HepG2 (cell line): Measurements from ENCODE around the gene C17orf58. TPM values are rescaled to one million over a fixed set of nuclear protein-coding genes. Genes with fewer than 3 reads are reported as not detected.
A peak's percentile ranks its signal among the peaks of the same experiment; 100 is the strongest.

ENCODE experiments used
- ATAC-seq: fragments of 200-7000 bp; cut with Tn5 transposase; 3 replicates; pipeline ENCODE4 v1.9.1; 2020; ENCODE audit warnings: mild to moderate bottlenecking, moderate library complexity
- BruUV-seq: library from RNA; stranded (reverse); fragments of 400-500 nt; replicated peaks from 2 replicates; lab custom pipeline; 2021; lab: Mats Ljungman, UMichigan
- CTCF ChIA-PET: fragments of 300-600 bp; formaldehyde crosslinking; extraction: SDS; loops from one replicate; lab custom pipeline; 2021; ENCODE audit warnings: low total read pairs, inconsistent platforms, low intra/inter-chr PET ratio; lab: Yijun Ruan, JAX
- POLR2A ChIA-PET: fragments of 350-600 bp; sonication (Branson Sonifier 250); formaldehyde crosslinking; loops from one replicate; lab custom pipeline; 2020; ENCODE audit warnings: antibody characterized with exemption, inconsistent platforms; lab: Yijun Ruan, JAX
- DNase-seq: peaks from one replicate; pipeline ENCODE4 v3.0.0-alpha.2; 2015; ENCODE audit warnings: low spot score
- FAIRE-seq: peaks from 3 replicates; lab custom pipeline; 2011; peaks lifted over from hg19 to GRCh38; lab: Jason Lieb, UNC
- H2AFZ ChIP-seq: one replicate; pipeline ENCODE4 v1.6.1; 2011; ENCODE audit warnings: low read length, inconsistent platforms
- H3K27ac ChIP-seq: fragments of 300-600 bp; 3 replicates; pipeline ENCODE4 v1.8.0; 2011; ENCODE audit warnings: mixed run types, mild to moderate bottlenecking, mixed read lengths, low read length, inconsistent platforms; ENCODE audit not compliant: insufficient read depth; ENCODE audit errors: extremely low read length
- H3K27me3 ChIP-seq, 2 experiments: fragments of 200-600 bp in 1 of 2; 2 replicates in 1 of 2; 3 replicates in 1 of 2; pipeline versions ENCODE4 v1.6.0 to v1.8.0; 2011; ENCODE audit warnings: low read length in 2 of 2, mild to moderate bottlenecking in 2 of 2, moderate library complexity in 2 of 2, inconsistent platforms in 1 of 2; ENCODE audit not compliant: insufficient read depth in 2 of 2, control insufficient read depth in 1 of 2
- H3K36me3 ChIP-seq, 2 experiments: fragments of 200-600 bp in 1 of 2; replicated peaks in 1 of 2; 2 replicates in 1 of 2; 3 replicates in 1 of 2; pipeline versions ENCODE4 v1.5.1 to v1.8.0; 2011; ENCODE audit warnings: low read length in 2 of 2, inconsistent platforms in 1 of 2; ENCODE audit not compliant: insufficient read depth in 2 of 2, control insufficient read depth in 1 of 2
- H3K4me1 ChIP-seq: 2 replicates; pipeline ENCODE4 v1.5.1; 2012; ENCODE audit warnings: low read length, inconsistent platforms; ENCODE audit not compliant: insufficient read depth
- H3K4me2 ChIP-seq: 2 replicates; pipeline ENCODE4 v1.6.0; 2011; ENCODE audit warnings: low read depth, low read length, inconsistent platforms
- H3K4me3 ChIP-seq, 3 experiments: fragments of 200-600 bp in 1 of 3; sonication (generic), shearing (Covaris generic) in 1 of 3; replicated peaks in 1 of 3; 2 replicates each; pipeline ENCODE4 v1.5.1; 2011 to 2016; ENCODE audit warnings: low read length in 3 of 3, inconsistent platforms in 2 of 3, low read depth in 2 of 3, mild to moderate bottlenecking in 2 of 3, control low read depth in 1 of 3, mixed read lengths in 1 of 3; ENCODE audit not compliant: insufficient read depth in 1 of 3
- H3K79me2 ChIP-seq: one replicate; pipeline ENCODE4 v1.6.1; 2011; ENCODE audit warnings: low read length, inconsistent platforms; ENCODE audit not compliant: insufficient read depth
- H3K9ac ChIP-seq: 2 replicates; pipeline ENCODE4 v1.6.0; 2011; ENCODE audit warnings: mild to moderate bottlenecking, low read depth, low read length, inconsistent platforms; ENCODE audit not compliant: insufficient read depth
- H3K9me3 ChIP-seq: 2 replicates; pipeline ENCODE4 v1.5.1; 2012; ENCODE audit warnings: mild to moderate bottlenecking, low read length
- H4K20me1 ChIP-seq: 2 replicates; pipeline ENCODE4 v1.6.0; 2011; ENCODE audit warnings: inconsistent platforms, mild to moderate bottlenecking, low read length, moderate library complexity; ENCODE audit not compliant: insufficient read depth
- DNMT1 ChIP-seq: sonication (generic); formaldehyde crosslinking; IDR thresholded peaks from 2 replicates; pipeline ENCODE4 v1.5.1; 2020; ENCODE audit warnings: mild to moderate bottlenecking, missing genetic modification reagents
- MBNL3 ChIP-seq: fragments of 250-450 bp; sonication (Bioruptor Pico); conservative IDR thresholded peaks from 2 replicates; pipeline ENCODE4 v1.8.0; 2022; ENCODE audit warnings: mild to moderate bottlenecking, inconsistent platforms
- MTA1 ChIP-seq: sonication (generic); formaldehyde crosslinking; IDR thresholded peaks from 2 replicates; pipeline ENCODE4 v1.4.0; 2020; ENCODE audit warnings: missing genetic modification reagents, mild to moderate bottlenecking, borderline replicate concordance
- MYNN ChIP-seq: sonication (generic); formaldehyde crosslinking; IDR thresholded peaks from 2 replicates; pipeline ENCODE4 v1.4.0; 2020; ENCODE audit warnings: mild to moderate bottlenecking, low read depth, missing genetic modification reagents
- ZNF460 ChIP-seq: sonication (generic); formaldehyde crosslinking; IDR thresholded peaks from 2 replicates; pipeline ENCODE4 v1.5.1; 2020; ENCODE audit warnings: missing genetic modification reagents, mild to moderate bottlenecking, borderline replicate concordance
- WGBS: methylation state at CpG from one replicate; pipeline ENCODE4 v1.1.6; 2017; ENCODE audit warnings: low lambda C conversion rate; 5-methylcytosine and 5-hydroxymethylcytosine counted together
- in situ Hi-C: cut with HindIII; loops from 2 replicates; pipeline ENCODE4 v1.10.0; 2017; ENCODE audit warnings: low pct_unique_long_range_greater_than_20kb; ENCODE audit not compliant: extremely low pct_ligation_motif_present
- intact Hi-C: fragments of 100-400 bp; cut with micrococcal nuclease; formaldehyde crosslinking; loops from one replicate; pipeline ENCODE4 v1.10.0; 2022; ENCODE audit not compliant: unreplicated experiment
- polyA plus RNA-seq, 8 experiments: library from polyadenylated mRNA; depleted of rRNA in 3 of 8; stranded (reverse) in 7 of 8; unstranded in 1 of 8; fragments of >200 nt; fragmentation: Illumina TruSeq in 4 of 8; extraction: Trizol in 4 of 8; gene quantifications; 2 replicates each; pipeline versions ENCODE4 v1.2.1 to v1.2.3, GENCODE V29; 2011 to 2016; ENCODE audit warnings: low read depth in 4 of 8, missing spikeins in 1 of 8, mixed read lengths in 1 of 8; ENCODE audit not compliant: insufficient read depth in 1 of 8
- total RNA-seq, 5 experiments: library from RNA; depleted of rRNA; stranded (reverse); fragments of >200 nt; fragmentation: Illumina TruSeq; extraction: Trizol; gene quantifications; 2 replicates each; pipeline ENCODE4 v1.2.3, GENCODE V29; 2016; ENCODE audit warnings: low read depth in 1 of 5
- TF ChIP-seq, protein P1 (sequence below): sonication (generic); formaldehyde crosslinking; IDR thresholded peaks from 2 replicates; pipeline ENCODE4 v1.4.0; 2020; ENCODE audit warnings: missing genetic modification reagents
- TF ChIP-seq, protein P2 (sequence below): sonication (generic); formaldehyde crosslinking; IDR thresholded peaks from 2 replicates; pipeline ENCODE4 v1.4.0; 2020; ENCODE audit warnings: missing genetic modification reagents
- TF ChIP-seq, protein P3 (sequence below), 2 experiments: sonication (generic) in 1 of 2; formaldehyde crosslinking in 1 of 2; IDR thresholded peaks; 2 replicates each; pipeline versions ENCODE4 v1.6.1 to v1.9.0; 2014 to 2022; ENCODE audit warnings: antibody characterized with exemption in 1 of 2, borderline replicate concordance in 1 of 2, inconsistent platforms in 1 of 2, low read depth in 1 of 2, missing genetic modification reagents in 1 of 2

Gene C17orf58
- total and polyA plus RNA-seq, 2 of the 13 experiments (the other 11 are each of a cell fraction or from before 2014, with no cell fraction given) = 15.6 to 15.8 TPM

DNA sequence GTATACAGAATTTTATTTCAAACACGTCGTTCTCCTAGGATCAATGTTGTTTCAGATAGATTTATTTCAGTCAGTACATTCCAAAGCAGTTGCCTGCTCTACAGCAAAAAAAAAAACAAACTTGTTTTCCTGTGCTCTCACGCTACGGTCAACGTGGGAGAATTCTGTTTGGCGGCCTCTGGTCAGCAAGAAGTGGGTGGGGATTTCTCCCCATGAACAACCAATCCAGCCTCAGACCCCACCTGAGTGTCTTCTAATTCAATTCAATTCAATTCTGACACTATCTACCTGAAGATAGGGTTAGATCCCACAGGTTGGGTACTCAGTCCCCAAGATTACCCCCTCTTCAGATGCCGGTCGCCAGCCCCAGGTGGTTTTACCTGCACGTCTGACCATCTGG lies 22.1 kb downstream of the C17orf58 start:
- no peak for ATAC-seq
- Histone ChIP-seq H3K4me1 (peaks cover 6% of the 10 kb centered on the region; the same call in 1 of the 2 replicates), H3K79me2 (no peaks in the 10 kb centered on the region)
- TF ChIP-seq DNMT1 (CRISPR knock-in tag) (no peak), MTA1 (CRISPR knock-in tag) (no peak), ZNF460 (CRISPR knock-in tag) (no peak), MBNL3 (no peak), MYNN (CRISPR knock-in tag) (no peak)
- TF ChIP-seq, protein P1, sequence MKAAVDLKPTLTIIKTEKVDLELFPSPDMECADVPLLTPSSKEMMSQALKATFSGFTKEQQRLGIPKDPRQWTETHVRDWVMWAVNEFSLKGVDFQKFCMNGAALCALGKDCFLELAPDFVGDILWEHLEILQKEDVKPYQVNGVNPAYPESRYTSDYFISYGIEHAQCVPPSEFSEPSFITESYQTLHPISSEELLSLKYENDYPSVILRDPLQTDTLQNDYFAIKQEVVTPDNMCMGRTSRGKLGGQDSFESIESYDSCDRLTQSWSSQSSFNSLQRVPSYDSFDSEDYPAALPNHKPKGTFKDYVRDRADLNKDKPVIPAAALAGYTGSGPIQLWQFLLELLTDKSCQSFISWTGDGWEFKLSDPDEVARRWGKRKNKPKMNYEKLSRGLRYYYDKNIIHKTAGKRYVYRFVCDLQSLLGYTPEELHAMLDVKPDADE (CRISPR knock-in tag) = no peak
- TF ChIP-seq, all 625 proteins: peak for 0
- Histone ChIP-seq H3K9me3 (no peaks in the 10 kb centered on the region), H2AFZ (no peak overlapping the region), H3K4me3 (no peak overlapping the region), H3K27ac (no peak overlapping the region), H3K9ac (no peak overlapping the region), H3K36me3 (peaks cover 4 to 25% of the 10 kb centered on the region in 2 experiments; a peak in 3 of 5 replicates), H3K4me2 (no peak overlapping the region), H3K27me3 (no peaks in the 10 kb centered on the region), H4K20me1 (no peaks in the 10 kb centered on the region)
- CTCF ChIA-PET = no interaction called here
- 94% methylated on average over 9 of the region's 9 CpGs for WGBS
- BruUV-seq = no TSS peak
- FAIRE-seq (no peak), DNase-seq (no peak)
- intact Hi-C loops (no loop called here), in situ Hi-C loops (loop anchor here (10.0 kb wide), 1 partner anchor 481 kb away; the partner anchor contains the start of gene WIPI1)
- POLR2A ChIA-PET = interaction anchor here (0.6 kb wide), 1 partner anchor 246 kb away, joined by 3 read pairs; no protein-coding TSS in a partner anchor

- intact Hi-C loops (no loop called here), in situ Hi-C loops (loop anchor here (10.0 kb wide), 1 partner anchor 484 kb away; the partner anchor contains the start of gene WIPI1)
- BruUV-seq = no TSS peak
- ChIA-PET CTCF (no interaction called here), POLR2A (no interaction called here)
- Histone ChIP-seq H4K20me1 (no peaks in the 10 kb centered on the region), H3K36me3 (peaks cover 10 to 32% of the 10 kb centered on the region in 2 experiments), H2AFZ (no peak overlapping the region), H3K4me3 (no peak overlapping the region), H3K9me3 (no peaks in the 10 kb centered on the region), H3K4me2 (no peak overlapping the region), H3K27me3 (no peaks in the 10 kb centered on the region), H3K9ac (no peak overlapping the region), H3K4me1 (no peaks in the 10 kb centered on the region), H3K27ac (no peak overlapping the region), H3K79me2 (no peaks in the 10 kb centered on the region)
- no peak for DNase-seq
- 92% methylated on average over 7 of the region's 7 CpGs for WGBS
- no peak for FAIRE-seq
- peak; percentile 57; the same call in 2 of the 3 replicates for ATAC-seq
- TF ChIP-seq, protein P2, sequence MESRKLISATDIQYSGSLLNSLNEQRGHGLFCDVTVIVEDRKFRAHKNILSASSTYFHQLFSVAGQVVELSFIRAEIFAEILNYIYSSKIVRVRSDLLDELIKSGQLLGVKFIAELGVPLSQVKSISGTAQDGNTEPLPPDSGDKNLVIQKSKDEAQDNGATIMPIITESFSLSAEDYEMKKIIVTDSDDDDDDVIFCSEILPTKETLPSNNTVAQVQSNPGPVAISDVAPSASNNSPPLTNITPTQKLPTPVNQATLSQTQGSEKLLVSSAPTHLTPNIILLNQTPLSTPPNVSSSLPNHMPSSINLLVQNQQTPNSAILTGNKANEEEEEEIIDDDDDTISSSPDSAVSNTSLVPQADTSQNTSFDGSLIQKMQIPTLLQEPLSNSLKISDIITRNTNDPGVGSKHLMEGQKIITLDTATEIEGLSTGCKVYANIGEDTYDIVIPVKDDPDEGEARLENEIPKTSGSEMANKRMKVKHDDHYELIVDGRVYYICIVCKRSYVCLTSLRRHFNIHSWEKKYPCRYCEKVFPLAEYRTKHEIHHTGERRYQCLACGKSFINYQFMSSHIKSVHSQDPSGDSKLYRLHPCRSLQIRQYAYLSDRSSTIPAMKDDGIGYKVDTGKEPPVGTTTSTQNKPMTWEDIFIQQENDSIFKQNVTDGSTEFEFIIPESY = peak; percentile 93
- TF ChIP-seq, protein P3, sequence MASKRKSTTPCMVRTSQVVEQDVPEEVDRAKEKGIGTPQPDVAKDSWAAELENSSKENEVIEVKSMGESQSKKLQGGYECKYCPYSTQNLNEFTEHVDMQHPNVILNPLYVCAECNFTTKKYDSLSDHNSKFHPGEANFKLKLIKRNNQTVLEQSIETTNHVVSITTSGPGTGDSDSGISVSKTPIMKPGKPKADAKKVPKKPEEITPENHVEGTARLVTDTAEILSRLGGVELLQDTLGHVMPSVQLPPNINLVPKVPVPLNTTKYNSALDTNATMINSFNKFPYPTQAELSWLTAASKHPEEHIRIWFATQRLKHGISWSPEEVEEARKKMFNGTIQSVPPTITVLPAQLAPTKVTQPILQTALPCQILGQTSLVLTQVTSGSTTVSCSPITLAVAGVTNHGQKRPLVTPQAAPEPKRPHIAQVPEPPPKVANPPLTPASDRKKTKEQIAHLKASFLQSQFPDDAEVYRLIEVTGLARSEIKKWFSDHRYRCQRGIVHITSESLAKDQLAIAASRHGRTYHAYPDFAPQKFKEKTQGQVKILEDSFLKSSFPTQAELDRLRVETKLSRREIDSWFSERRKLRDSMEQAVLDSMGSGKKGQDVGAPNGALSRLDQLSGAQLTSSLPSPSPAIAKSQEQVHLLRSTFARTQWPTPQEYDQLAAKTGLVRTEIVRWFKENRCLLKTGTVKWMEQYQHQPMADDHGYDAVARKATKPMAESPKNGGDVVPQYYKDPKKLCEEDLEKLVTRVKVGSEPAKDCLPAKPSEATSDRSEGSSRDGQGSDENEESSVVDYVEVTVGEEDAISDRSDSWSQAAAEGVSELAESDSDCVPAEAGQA (IDR thresholded peaks at IDR 0.05; ENCODE audit: low read depth) = no peak
- TF ChIP-seq, protein P3 (CRISPR knock-in tag; IDR thresholded peaks at IDR 0.05; ENCODE audit: borderline replicate concordance) = no peak
Observed at GRCh38 chr17:67970783-67971182, 25.5 kb downstream of the C17orf58 start.
